IMR-90 (cell line): ENCODE results near the gene HSFX4. TPM values are rescaled to one million over a fixed set of nuclear protein-coding genes. Genes with fewer than 3 reads are reported as not detected.
"Not testable (repeated sequence)": the region's sequence is repeated elsewhere in the genome, so short reads cannot be mapped to it uniquely, and the experiment has no call there.

Source experiments
- ATAC-seq: fragments of 200-7000 bp; cut with Tn5 transposase; 2 replicates; pipeline ENCODE4 v1.9.1; 2020; ENCODE audit warnings: low read depth, mild to moderate bottlenecking, moderate library complexity
- BruUV-seq: library from RNA; stranded (reverse); fragments of 400-500 nt; replicated peaks from 2 replicates; lab custom pipeline; 2021; lab: Mats Ljungman, UMichigan
- CTCF ChIA-PET: fragments of 300-600 bp; formaldehyde crosslinking; extraction: SDS; loops from one replicate; lab custom pipeline; 2021; ENCODE audit warnings: antibody characterized with exemption; lab: Yijun Ruan, JAX
- POLR2A ChIA-PET: fragments of 300-600 bp; sonication (Branson Sonifier 250); formaldehyde crosslinking; loops from one replicate; lab custom pipeline; 2022; ENCODE audit warnings: antibody characterized with exemption; ENCODE audit not compliant: unreplicated experiment; lab: Charles Lee
- DNase-seq: peaks from one replicate; pipeline ENCODE4 v3.0.0; 2013
- H2AFZ ChIP-seq: replicated peaks from 2 replicates; pipeline ENCODE3; 2013; ENCODE audit warnings: low read length, mild to moderate bottlenecking; ENCODE audit not compliant: poor library complexity
- H2AK5ac ChIP-seq: 2 replicates; pipeline ENCODE4 v1.6.1; 2013; ENCODE audit warnings: low read depth, low read length, inconsistent platforms
- H2AK9ac ChIP-seq: replicated peaks from 2 replicates; pipeline ENCODE3; 2013; ENCODE audit warnings: mild to moderate bottlenecking, low read depth, low read length, moderate library complexity; ENCODE audit not compliant: poor library complexity
- H2BK120ac ChIP-seq: 2 replicates; pipeline ENCODE4 v1.6.1; 2013; ENCODE audit warnings: low read depth, low read length, inconsistent platforms
- H2BK15ac ChIP-seq: 3 replicates; pipeline ENCODE4 v1.6.1; 2013; ENCODE audit warnings: low read depth, low read length, inconsistent platforms
- H2BK20ac ChIP-seq: 2 replicates; pipeline ENCODE4 v1.6.1; 2013; ENCODE audit warnings: low read depth, mild to moderate bottlenecking, inconsistent platforms, low read length, moderate library complexity
- H2BK5ac ChIP-seq: 2 replicates; pipeline ENCODE4 v1.6.1; 2013; ENCODE audit warnings: mild to moderate bottlenecking, low read depth, low read length, inconsistent platforms; ENCODE audit not compliant: poor library complexity, severe bottlenecking
- H3K14ac ChIP-seq: replicated peaks from 2 replicates; pipeline ENCODE4 v1.6.1; 2013; ENCODE audit warnings: low read depth, low read length, inconsistent platforms
- H3K18ac ChIP-seq: 2 replicates; pipeline ENCODE4 v1.6.1; 2013; ENCODE audit warnings: low read depth, low read length, control low read depth
- H3K23ac ChIP-seq: 2 replicates; pipeline ENCODE4 v1.6.1; 2013; ENCODE audit warnings: low read depth, low read length, inconsistent platforms
- H3K27ac ChIP-seq: 2 replicates; pipeline ENCODE4 v1.5.1; 2013; ENCODE audit warnings: mild to moderate bottlenecking, control low read depth, low read length; ENCODE audit not compliant: insufficient read depth
- H3K27me3 ChIP-seq: 2 replicates; pipeline ENCODE4 v1.6.1; 2013; ENCODE audit warnings: low read length; ENCODE audit not compliant: control insufficient read depth, insufficient read depth
- H3K36me3 ChIP-seq: 2 replicates; pipeline ENCODE4 v1.6.1; 2013; ENCODE audit warnings: low read length, mixed read lengths; ENCODE audit not compliant: control insufficient read depth, insufficient read depth
- H3K4ac ChIP-seq: 2 replicates; pipeline ENCODE4 v1.6.1; 2013; ENCODE audit warnings: low read depth, low read length, inconsistent platforms
- H3K4me1 ChIP-seq: 2 replicates; pipeline ENCODE4 v1.6.1; 2013; ENCODE audit warnings: low read length, mixed read lengths; ENCODE audit not compliant: control insufficient read depth, insufficient read depth
- H3K4me2 ChIP-seq: 2 replicates; pipeline ENCODE4 v1.6.1; 2013; ENCODE audit warnings: low read depth, mild to moderate bottlenecking, control low read depth, low read length, moderate library complexity
- H3K4me3 ChIP-seq: 2 replicates; pipeline ENCODE4 v1.5.1; 2013; ENCODE audit warnings: low read depth, mild to moderate bottlenecking, control low read depth, low read length, moderate library complexity; ENCODE audit not compliant: insufficient read depth
- H3K56ac ChIP-seq: 2 replicates; pipeline ENCODE4 v1.6.1; 2013; ENCODE audit warnings: low read length, inconsistent platforms; ENCODE audit not compliant: insufficient read depth; ENCODE audit errors: extremely low read depth
- H3K79me1 ChIP-seq, 2 experiments: 2 replicates each; pipeline ENCODE4 v1.6.1; 2013; ENCODE audit warnings: low read length in 2 of 2, inconsistent platforms in 1 of 2, low read depth in 1 of 2
- H3K9ac ChIP-seq: 2 replicates; pipeline ENCODE4 v1.6.1; 2013; ENCODE audit warnings: low read depth, low read length, control low read depth
- H3K9me1 ChIP-seq: 2 replicates; pipeline ENCODE4 v1.6.1; 2013; ENCODE audit warnings: low read length, inconsistent platforms; ENCODE audit not compliant: insufficient read depth
- H3K9me3 ChIP-seq: 2 replicates; pipeline ENCODE4 v1.6.1; 2013; ENCODE audit warnings: low read length; ENCODE audit not compliant: control insufficient read depth, insufficient read depth
- H4K20me1 ChIP-seq: 2 replicates; pipeline ENCODE4 v1.6.1; 2013; ENCODE audit warnings: low read length, inconsistent platforms; ENCODE audit not compliant: insufficient read depth
- H4K5ac ChIP-seq: 2 replicates; pipeline ENCODE4 v1.6.1; 2013; ENCODE audit warnings: mild to moderate bottlenecking, low read depth, low read length, control low read depth
- H4K8ac ChIP-seq, 2 experiments: 2 replicates each; pipeline ENCODE4 v1.6.1; 2013; ENCODE audit warnings: low read depth in 2 of 2, low read length in 2 of 2, control low read depth in 1 of 2, inconsistent platforms in 1 of 2
- H4K91ac ChIP-seq: 2 replicates; pipeline ENCODE4 v1.6.1; 2013; ENCODE audit warnings: low read depth, low read length, inconsistent platforms; ENCODE audit not compliant: insufficient read depth
- CTCF ChIP-seq: conservative IDR thresholded peaks from 2 replicates; pipeline ENCODE4 v1.5.1; 2012; ENCODE audit warnings: mild to moderate bottlenecking, low read depth, low read length, improper control_type of control experiment
- RAD21 ChIP-seq: IDR thresholded peaks from 2 replicates; pipeline ENCODE4 v1.6.1; 2012; ENCODE audit warnings: low read length, improper control_type of control experiment
- SMC3 ChIP-seq: fragments of 150-350 bp; IDR thresholded peaks from 2 replicates; pipeline ENCODE4 v1.6.1; 2016; ENCODE audit warnings: low read depth, mild to moderate bottlenecking, antibody characterized with exemption, low read length, moderate library complexity
- WGBS, 2 experiments: methylation state at CpG; one replicate each; pipeline versions ENCODE4 v1.1.5 to v1.1.7; 2013; ENCODE audit warnings: missing lambda C conversion rate in 2 of 2; ENCODE audit not compliant: insufficient read length in 1 of 2; ENCODE audit errors: extremely low coverage in 2 of 2; 5-methylcytosine and 5-hydroxymethylcytosine counted together
- dilution Hi-C: fragments of 300-500 bp; cut with HindIII; formaldehyde crosslinking; loops from one replicate; pipeline ENCODE4 v1.14.3; 2018; ENCODE audit warnings: low sequenced_read_pairs; ENCODE audit not compliant: unreplicated experiment
- in situ Hi-C: fragments of 300-500 bp; cut with MboI; formaldehyde crosslinking; loops from 3 replicates; pipeline ENCODE4 v1.14.3; 2019; ENCODE audit warnings: low sequenced_read_pairs, inconsistent platforms, mixed read lengths
- intact Hi-C: fragments of 100-400 bp; cut with micrococcal nuclease; formaldehyde crosslinking; loops from 2 replicates; pipeline ENCODE4 v1.10.0; 2022
- polyA plus RNA-seq, 3 experiments: library from polyadenylated mRNA; depleted of rRNA; stranded (reverse); fragments of >200 nt; gene quantifications; 2 replicates each; pipeline ENCODE4 v1.2.3, GENCODE V29; 2012; ENCODE audit warnings: low replicate concordance in 1 of 3
- total RNA-seq: library from RNA; depleted of rRNA; stranded (reverse); fragments of >200 nt; gene quantifications from 2 replicates; pipeline ENCODE4 v1.2.3, GENCODE V29; 2012

The HSFX4 gene
- total and polyA plus RNA-seq, 2 of the 4 experiments (the other 2 are of a cell fraction), result not detected

GRCh38 chrX:149940674-149941024 lies 11.3 kb downstream of the HSFX4 start:
- not testable (repeated sequence) for ATAC-seq
- H3K4me2 ChIP-seq, result peak overlapping the region; percentile 27; the same call in 1 of the 2 replicates

GRCh38 chrX:149945087-149945670 lies 15.8 kb downstream of the HSFX4 start:
- ATAC-seq, H2BK5ac ChIP-seq, H3K23ac ChIP-seq, CTCF ChIA-PET, POLR2A ChIA-PET, H2BK15ac ChIP-seq, BruUV-seq, H3K18ac ChIP-seq, H3K36me3 ChIP-seq, H3K4ac ChIP-seq, H2BK120ac ChIP-seq, H3K14ac ChIP-seq, intact Hi-C loops, H3K9me1 ChIP-seq, H3K9me3 ChIP-seq, H4K91ac ChIP-seq, H4K8ac ChIP-seq, H2AK9ac ChIP-seq, H3K9ac ChIP-seq, H2AFZ ChIP-seq, H2BK20ac ChIP-seq, H4K5ac ChIP-seq, H3K79me1 ChIP-seq, in situ Hi-C loops, H2AK5ac ChIP-seq, H3K56ac ChIP-seq, H3K27me3 ChIP-seq, DNase-seq, dilution Hi-C loops, H3K4me1 ChIP-seq, H3K4me2 ChIP-seq, H3K27ac ChIP-seq, H4K20me1 ChIP-seq, H3K4me3 ChIP-seq: not testable (repeated sequence)
- 60% methylated on average over 4 of the region's 11 CpGs; no CpG with 5 or more reads in 1 of the 2 experiments for WGBS, 2 experiments

More at GRCh38 chrX:149940674-149941024, 11.3 kb downstream of the HSFX4 start:
- H3K27me3 ChIP-seq, H3K9ac ChIP-seq, DNase-seq, H3K9me3 ChIP-seq, H3K18ac ChIP-seq, in situ Hi-C loops, H3K56ac ChIP-seq, H4K20me1 ChIP-seq, H3K4me1 ChIP-seq, H3K4me3 ChIP-seq, BruUV-seq, intact Hi-C loops, H4K91ac ChIP-seq, H3K9me1 ChIP-seq, H2AK9ac ChIP-seq, H3K14ac ChIP-seq, H2BK20ac ChIP-seq, POLR2A ChIA-PET, H4K5ac ChIP-seq, H2BK5ac ChIP-seq, H2AK5ac ChIP-seq, dilution Hi-C loops, H3K4ac ChIP-seq, H3K79me1 ChIP-seq, H2BK120ac ChIP-seq, H3K23ac ChIP-seq, H3K27ac ChIP-seq, H3K36me3 ChIP-seq, H2BK15ac ChIP-seq: not testable (repeated sequence)
- 0 out of 4 replicates have a peak overlapping the region, but pooled peaks of 1 of the 2 experiments have one; percentile 33 for H4K8ac ChIP-seq
- CTCF ChIA-PET, result interaction anchor here (0.6 to 0.8 kb wide), 3 partner anchors 10 to 543 kb away, joined by 3 to 4 read pairs (median 3); no protein-coding TSS in a partner anchor
- TF ChIP-seq RAD21, result peak; percentile 49
- TF ChIP-seq SMC3, result peak; percentile 57
- peak; percentile 57 for TF ChIP-seq CTCF
- H2AFZ ChIP-seq, result peak overlapping the region; percentile 51
- 13% methylated on average over 5 of the region's 11 CpGs; no CpG with 5 or more reads in 1 of the 2 experiments for WGBS, 2 experiments
